HG03060 (cell line): ENCODE measurements around the gene PAX4.

Experiments
- ATAC-seq: cut with Tn5 transposase; IDR thresholded peaks from one replicate; pipeline ENCODE4 v1.9.1; 2021; ENCODE audit warnings: low read depth, moderate number of reproducible peaks; ENCODE audit not compliant: unreplicated experiment

Gene PAX4

DNA sequence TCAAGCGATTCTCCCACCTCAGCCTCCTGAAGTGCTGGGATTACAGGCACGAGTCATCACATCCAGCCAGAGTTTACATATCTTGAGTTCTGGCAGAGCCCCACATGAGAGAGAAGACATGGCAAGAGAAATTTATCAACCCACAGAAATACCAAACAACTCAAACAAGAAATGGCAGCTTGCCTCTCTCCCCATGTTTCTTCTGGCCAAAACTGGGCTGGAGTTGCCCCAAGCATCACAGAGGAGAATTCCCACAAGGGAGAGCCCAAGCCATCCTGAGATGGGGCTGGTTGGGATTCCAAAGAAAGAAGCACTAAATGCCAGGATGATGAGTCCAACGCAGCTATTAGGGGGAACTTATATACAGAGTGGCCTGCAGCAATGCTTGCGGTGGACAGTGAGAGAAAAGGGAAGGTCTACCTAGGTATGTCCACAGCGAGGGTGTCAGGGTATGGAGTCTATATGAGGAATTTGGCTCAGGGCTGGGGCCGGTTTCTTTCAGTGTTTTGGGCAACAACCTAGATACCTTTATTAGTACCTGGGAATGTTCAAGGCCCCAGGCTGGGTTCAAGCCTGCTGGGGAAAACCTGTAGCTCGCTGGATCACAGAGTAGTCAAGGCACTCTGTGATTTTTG is 14.5 kb upstream of the PAX4 start:
- ATAC-seq = no peak

DNA sequence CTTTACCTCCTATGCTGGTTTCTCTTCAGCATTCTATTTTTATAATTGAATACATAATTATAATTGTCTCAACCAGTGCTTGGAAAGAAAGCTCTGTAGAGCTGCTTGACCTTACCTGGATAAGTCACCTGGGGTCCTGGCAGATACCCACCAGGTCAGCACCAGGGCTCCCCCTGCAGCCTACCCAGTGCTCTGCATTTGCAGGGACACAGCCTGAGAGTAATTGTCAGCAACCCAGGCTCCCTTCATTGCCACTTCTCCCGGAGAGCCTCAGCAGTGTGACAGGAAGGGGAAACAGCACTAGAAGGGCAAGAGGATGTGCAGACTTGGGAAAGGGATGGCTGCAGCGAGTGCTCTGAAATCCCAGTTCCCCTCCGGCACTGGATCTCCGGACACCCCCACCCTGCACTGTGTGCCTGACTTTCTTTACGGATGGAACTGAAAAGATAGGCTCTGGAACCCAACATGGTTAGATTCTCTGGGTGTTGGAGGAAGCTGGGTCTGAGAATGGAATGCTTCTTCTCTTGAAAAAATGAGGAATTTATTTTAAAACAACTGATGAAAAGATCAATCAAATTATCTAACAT is 11.4 kb upstream of the PAX4 start:
- no peak for ATAC-seq

DNA sequence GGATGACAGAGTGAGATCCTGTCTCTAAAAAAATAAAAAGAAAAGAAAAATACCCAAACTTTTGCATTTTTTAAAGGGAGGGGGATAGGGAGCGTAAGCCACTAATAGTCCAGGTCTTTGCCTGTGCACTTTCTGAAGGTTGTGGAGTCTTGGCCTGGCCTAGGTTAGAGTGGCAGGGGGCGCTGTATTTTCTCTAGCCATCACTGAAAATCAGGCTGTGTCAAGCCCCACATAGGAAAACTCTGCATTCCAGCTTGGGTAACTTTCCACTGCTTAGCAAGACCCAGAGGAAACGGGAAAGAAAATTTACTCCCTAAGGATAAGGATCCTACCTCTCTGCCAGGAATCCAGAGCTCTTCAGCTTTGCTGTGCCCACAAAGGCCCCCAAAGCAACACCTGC is 10.5 kb upstream of the PAX4 start:
- no peak for ATAC-seq

DNA sequence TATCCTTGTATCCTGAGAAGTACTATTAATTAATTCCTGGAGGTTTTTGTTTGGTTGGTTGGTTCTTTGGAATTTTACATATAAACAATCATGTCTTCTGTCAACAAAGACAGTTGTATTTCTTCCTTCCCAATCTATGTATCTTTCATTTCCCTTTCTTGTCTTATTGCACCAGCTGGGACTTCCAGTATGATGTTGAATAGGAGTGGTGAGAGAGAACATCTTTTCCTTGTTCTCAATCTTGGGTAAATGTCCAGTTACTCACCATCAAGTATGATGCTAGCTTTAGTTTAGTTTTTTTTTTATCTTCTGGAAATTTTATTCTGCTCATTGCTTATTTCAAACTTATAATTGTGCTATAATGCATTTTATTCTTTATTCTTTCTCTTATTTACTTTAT is 7.4 kb upstream of the PAX4 start:
- ATAC-seq = no peak

DNA sequence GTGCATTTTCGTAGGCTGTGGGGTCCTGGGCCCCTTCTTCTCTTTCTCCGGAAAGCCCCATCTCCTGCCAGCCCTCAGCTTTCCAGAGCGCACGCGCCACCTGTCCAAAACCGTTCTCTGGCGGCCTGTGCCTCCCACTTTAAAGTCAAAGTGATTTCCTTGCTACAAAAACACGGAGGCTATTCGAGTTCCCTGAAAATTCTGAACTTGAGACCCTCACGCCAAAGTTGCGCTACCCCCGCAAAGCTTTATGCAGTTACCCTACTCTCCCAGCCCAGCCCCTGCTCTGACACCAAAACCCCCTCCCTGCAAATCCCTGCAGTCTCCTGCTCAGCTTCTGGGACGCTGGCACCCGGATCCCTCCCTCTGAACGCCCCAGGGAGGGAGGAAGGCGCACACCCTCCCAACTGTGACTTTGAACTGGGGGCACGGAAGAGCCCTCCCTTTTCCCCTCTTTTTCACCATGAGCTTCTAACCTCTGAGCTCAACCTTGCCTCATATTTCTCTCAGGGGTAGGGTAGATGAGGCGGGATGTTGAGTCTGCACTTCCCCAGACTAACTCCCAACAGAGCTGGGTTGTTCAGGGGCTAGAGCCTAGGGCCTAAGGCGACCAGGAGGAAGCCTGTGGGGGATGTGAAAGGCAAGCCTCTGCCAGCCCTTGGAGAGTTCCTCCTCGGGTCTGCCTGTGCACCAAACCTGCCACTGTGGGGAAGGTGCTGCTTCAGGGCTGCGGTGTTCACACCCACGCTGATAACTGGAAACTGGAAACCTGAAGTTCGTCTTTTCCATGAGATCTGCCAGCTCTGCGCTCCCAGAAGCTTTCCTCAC is 2.7 kb upstream of the PAX4 start:
- ATAC-seq = no peak

DNA sequence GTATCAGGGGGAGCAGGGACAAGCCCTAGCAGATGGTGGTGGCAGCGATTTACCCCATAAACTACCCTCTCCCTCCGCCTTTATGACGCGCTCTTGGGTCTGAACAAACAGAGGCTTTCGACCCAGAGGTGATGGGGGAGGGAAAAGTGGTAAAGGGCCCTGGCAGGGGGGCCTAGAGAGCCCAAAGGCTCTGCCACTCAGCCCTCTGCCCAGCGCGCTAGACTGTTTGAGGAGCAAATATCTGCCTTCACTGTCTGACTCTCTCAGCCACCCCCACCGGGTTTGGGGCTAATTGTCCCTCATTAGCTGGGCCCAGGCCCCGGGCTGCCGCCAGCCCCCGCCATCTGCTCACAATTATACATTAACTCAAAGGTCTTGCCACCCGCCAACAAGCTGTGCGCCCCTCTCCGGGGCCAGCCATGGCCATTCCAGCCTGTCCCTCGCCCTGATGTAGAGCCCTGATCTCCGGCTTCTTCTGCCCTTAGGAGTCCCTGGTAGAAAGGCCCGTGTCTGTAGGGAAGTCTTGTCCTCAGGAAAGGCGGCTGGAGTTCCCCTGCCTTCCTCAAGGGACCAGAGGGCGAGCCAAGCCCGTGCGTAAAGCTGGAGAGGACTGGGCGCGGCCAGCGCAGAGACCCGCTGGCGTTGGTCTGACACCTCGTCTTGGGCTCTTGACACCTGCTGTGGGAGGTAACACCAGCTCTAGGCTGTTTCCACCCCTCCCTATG is 1.9 kb upstream of the PAX4 start:
- no peak for ATAC-seq

DNA sequence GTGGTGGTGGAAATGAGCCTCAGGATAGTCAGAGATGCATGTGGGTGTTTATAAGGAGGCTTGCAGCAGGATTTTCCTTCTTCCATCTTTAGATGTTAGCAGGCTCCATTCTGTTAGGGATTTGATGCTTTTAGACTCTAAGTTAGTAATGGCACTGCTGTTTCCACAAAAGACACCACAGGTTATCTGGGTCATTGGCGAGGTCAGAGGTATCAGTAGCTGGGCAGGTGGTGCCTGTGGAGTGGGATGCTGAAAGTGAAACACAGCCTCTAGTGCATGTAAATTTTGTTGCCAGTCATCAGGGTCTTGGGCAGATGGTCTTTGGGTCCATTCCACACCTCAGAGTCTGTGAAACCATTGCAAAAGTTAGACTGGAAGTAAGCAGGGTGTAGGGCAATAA is 833 bp upstream of the PAX4 start:
- no peak for ATAC-seq

DNA sequence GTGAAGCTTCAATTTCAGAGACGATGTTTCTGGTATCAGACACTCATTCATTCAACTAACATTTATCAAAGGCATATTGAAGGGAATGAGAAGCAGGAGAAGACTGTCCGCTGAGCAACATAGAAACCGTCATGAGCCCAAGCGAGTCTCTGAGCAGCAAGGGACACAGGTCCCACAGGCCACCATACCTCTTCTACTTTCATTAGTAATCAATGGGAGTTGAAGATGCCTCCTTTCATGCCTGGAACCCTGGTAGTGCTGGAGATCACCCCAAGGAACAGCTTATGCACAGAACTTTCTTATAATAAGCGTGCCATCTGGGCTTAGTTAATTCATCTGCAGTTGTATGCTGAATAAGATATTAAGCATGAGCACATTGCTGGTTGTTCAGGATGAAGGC is 1.2 kb downstream of the PAX4 start:
- no peak for ATAC-seq

DNA sequence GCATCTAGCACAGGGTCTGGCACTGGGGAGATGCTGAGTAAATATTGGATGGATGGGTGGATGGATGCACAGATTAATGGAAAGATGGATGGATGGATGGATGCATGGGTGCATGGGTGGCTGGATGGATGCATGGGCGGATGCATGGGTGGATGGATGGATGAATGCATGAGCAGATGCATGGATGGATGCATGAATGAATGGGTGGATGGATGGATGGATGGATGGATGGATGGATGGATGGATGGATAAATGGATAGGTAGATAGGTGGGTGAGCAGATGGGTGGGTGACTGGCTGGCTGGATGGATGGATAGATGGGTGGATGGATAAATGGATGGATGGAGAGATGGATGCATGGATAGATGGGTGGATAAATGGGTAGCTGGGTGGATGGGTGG is 5.7 kb downstream of the PAX4 start:
- no peak for ATAC-seq

DNA sequence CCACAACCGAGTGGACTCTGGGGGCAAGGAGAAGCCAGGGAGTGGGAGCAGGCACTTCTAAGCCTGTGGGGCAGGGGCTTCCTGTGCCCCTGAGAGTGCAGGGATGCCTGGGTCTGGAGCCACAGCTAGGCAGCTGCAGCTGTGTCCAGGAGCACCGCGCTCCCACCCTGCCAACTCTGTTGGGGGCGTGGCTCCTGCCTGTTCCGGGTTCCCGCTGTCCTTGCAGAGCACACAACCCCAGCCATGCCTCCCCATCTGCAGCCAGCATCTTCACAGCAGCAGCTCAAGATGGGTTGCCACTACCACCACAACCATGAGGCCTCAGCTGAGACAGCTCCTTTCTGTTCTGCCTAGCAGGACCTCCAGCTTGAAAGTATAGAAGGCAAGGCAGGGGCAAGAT is 8.6 kb downstream of the PAX4 start:
- ATAC-seq = no peak

DNA sequence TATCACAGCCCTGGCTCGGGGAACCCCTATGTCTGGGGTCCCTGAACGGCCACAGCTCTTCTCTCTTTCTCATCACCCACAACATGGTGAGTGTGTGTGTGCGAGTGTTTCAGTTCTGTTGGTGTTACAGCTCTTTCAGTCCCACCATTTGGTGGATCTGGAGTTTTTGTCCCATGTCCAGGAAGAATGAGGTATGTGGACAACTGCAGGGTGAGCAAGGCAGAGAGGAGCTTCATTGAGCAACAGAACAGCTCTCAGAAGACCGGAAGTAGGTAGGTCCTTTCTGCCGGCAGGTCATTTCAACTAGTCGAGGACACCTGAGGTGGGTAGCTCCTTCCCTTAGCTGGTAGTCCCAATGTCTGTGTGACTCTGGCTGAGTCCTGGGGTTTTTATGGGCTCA is 9.5 kb downstream of the PAX4 start:
- no peak for ATAC-seq

DNA sequence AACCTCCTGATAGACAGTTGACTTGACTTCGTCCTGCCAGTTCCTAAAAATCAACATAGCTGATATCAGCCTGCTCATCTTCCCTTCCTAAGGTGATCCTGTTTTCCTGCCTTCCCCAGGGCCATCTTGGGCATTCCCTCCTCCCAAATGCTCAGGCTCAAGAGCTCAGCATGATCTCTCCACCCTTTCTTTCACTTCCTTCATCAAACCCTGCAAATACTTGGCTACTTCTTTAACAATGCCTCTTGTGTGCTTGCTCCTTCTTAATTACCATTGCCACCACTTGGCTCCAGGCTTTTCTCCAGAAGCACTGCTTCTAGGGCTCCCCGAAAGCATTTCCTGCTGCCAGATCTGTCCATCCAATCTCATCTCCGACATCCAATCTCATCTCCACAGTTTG is 17.1 kb downstream of the PAX4 start:
- ATAC-seq = no peak

DNA sequence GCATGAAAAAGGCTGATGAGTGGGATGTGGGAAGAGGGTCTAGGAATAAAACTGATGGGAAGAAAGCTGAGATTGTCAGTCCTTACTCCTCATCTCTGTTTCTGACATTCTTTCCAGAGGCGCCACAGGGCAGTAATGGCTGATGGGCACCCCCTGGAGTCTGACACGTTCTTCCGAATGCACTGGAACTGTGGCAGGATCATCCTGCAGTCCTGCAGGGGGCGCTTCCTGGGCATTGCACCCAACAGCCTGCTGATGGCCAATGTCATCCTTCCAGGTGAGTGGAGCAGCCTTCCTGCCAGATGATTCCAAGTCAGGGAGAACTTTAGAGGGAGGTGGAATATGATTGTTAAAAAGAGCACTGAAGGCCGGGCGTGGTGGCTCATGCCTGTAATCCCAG is 19.6 kb downstream of the PAX4 start:
- ATAC-seq = no peak

DNA sequence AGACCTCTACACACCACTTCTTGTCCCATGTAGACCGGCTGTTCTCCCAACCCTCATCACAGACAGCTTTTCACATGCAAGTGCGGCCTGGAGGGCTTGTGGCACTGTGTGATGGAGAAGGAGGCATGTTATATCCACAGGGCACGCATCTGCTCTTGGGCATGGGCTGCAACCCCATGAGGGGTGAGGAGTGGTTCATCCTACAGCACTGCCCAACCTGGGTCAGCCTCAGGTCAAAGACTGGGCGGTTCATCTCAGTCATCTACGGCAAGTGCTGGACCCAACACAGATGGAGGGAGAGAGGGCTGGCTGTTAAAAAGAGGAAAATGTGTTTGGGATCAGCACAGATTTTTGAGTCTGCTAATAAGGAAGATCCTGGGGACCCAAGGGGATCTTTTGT is 22.2 kb downstream of the PAX4 start:
- ATAC-seq = no peak

DNA sequence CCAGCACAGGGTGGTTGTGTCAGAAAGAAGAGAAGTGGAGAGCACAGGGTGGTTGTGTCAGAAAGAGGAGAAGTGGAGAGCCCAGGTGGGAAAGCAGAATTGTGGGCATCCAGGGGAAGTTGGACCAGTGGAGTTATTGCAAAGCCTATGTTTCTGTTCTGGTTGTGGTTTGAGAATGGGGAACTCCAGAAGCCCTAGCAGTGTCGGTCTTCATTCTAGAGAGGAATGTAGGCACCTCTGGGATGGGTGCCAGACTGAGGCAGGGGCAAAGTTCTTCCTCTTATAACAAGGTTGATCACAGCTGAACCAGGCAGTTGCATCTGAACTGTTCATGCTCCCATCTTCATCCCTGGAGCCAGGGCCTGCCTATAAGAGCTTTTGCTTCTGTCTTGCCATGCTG is 23.5 kb downstream of the PAX4 start:
- ATAC-seq = no peak

DNA sequence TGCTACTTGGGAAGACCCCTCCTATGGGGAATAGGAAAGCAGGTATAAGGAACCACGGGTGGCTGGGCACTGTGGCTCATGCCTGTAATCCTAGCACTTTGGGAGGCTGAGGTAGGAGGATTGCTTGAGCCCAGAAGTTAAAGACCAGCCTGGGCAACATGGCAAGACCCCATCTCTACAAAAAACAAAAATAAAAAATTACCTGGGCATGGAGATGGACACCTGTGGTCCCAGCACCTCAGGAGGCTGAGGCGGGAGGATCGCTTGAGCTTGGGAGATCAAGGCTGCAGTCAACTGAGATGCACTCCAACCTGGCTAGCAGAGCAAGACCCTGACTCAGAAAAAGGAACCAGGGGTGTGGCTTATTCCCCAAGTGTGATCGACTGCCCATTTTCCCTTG is 25.4 kb downstream of the PAX4 start:
- ATAC-seq = no peak

DNA sequence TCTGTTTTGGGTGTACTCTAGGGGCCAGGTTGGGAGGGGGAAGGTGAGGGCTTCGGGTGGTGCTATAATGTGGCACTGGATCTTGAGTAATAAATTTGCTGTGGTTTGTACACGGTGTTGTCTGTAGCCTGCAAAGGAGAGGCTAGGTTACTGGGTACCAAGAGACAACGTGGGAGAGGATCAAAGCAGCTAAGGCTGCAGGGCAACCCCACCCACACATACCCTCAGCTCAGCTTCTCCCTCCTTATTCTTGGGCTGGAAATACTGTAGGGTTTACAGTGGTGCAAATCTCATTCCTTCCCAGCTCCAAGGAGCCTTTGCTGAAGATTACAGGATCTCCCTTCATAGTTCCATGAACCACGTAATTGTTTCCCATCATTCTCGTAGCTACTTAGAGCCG is 26.4 kb downstream of the PAX4 start:
- no peak for ATAC-seq

DNA sequence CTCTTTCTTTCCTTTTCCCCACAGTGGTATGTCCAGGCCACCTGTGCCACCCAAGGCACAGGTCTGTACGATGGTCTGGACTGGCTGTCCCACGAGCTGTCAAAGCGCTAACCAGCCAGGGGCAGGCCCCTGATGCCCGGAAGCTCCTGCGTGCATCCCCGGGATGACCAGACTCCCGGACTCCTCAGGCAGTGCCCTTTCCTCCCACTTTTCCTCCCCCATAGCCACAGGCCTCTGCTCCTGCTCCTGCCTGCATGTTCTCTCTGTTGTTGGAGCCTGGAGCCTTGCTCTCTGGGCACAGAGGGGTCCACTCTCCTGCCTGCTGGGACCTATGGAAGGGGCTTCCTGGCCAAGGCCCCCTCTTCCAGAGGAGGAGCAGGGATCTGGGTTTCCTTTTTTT is 26.8 kb downstream of the PAX4 start:
- no peak for ATAC-seq

DNA sequence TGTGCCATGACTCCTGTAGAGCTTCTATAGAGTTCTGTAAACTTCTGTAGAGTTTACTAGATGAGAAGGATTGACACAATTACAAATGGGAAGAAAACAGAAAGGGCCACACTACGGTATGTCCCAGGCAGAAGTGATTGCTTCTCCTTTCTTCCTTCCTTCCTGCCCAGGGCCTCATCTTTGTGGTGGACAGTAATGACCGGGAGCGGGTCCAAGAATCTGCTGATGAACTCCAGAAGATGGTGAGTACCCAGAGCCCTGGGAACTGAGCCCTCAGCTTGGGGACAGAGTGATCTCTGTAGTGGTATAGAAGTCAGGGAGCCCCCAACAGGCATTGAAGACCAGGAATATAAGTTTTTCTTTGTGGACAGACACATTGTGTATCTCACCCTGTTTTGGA is 28.0 kb downstream of the PAX4 start:
- ATAC-seq = no peak

DNA sequence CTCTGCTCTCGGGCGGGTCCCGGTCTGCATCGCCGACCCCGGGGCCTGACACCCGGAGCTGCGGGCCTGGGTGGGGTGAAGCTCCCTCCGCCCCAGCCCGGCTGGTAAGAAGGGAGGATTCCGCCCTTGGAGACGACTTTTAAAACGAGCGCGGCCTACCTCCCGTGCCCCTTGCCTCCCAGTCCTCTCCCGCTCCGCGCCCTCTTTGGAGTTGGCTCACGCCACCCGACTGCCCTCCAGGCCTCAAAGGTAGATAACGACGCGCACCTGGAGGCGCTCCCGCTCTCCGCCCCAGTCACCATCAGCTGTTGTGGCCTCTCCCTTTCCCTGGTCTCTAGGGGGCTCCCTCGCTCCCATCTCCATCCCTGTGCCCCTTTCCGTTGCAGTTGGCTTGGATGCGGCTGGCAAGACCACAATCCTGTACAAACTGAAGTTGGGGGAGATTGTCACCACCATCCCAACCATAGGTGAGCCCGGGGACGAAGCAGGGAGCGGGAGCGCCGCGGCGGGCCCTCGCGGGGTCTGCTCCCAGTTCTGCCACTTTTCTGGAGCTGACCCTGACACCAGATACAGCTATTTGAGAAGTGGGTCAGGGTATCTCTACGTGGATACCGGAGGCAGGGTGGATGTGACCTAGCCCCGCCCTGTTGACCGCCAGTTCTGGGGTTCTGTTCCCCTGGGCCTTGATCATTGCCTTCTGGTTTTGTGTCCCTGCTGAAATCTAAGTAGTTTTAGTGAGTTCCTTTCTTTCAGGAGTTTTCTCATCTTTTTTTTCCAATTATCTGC is 29.1 kb downstream of the PAX4 start:
- no peak for ATAC-seq
